Measurements from ENCODE around the gene CYP20A1. TPM values are rescaled to one million over a fixed set of nuclear protein-coding genes. Genes with fewer than 3 reads are reported as not detected.

The CYP20A1 gene
- total and polyA plus RNA-seq, 9 of the 15 experiments (the other 6 are each of a cell fraction or from before 2014, with no cell fraction given) = 10.3 to 31.7 (median 12.4) TPM

GRCh38 chr2:203238704-203239526 is at the start of gene CYP20A1 (continued):
- TF ChIP-seq ZNF518B (CRISPR knock-in tag; IDR thresholded peaks at IDR 0.05) (no peak), CXXC5 (CRISPR knock-in tag; IDR thresholded peaks at IDR 0.05) (peak; percentile 86), EP400 (IDR thresholded peaks at IDR 0.05) (peak; percentile 97), RFX1 (IDR thresholded peaks at IDR 0.05) (no peak), ATF1 (CRISPR knock-in tag; IDR thresholded peaks at IDR 0.05) (no peak), ATF1 (tag; IDR thresholded peaks at IDR 0.05) (peak; percentile 79), RBFOX2 (IDR thresholded peaks at IDR 0.05; ENCODE audit: low read depth, low read length) (peak; percentile 97), CHD2 (IDR thresholded peaks at IDR 0.05; ENCODE audit: low read depth, low read length) (no peak), HMGXB4 (CRISPR knock-in tag; IDR thresholded peaks at IDR 0.05) (peak; percentile 42; the same call in 1 of the 2 replicates), CHCHD3 (CRISPR knock-in tag; IDR thresholded peaks at IDR 0.05) (no peak), PURB (CRISPR knock-in tag; IDR thresholded peaks at IDR 0.05; ENCODE audit: low read depth) (no peak), STAG1 (CRISPR knock-in tag; IDR thresholded peaks at IDR 0.05; ENCODE audit: borderline replicate concordance) (no peak), EZH2 (IDR thresholded peaks at IDR 0.05; ENCODE audit: borderline replicate concordance, low read depth, low read length) (no peak), ZBTB17 (CRISPR knock-in tag; IDR thresholded peaks at IDR 0.05) (peak; percentile 100), PHF8 (IDR thresholded peaks at IDR 0.05; ENCODE audit: borderline replicate concordance, low read length) (peak; percentile 94)
- TF ChIP-seq, protein P1, sequence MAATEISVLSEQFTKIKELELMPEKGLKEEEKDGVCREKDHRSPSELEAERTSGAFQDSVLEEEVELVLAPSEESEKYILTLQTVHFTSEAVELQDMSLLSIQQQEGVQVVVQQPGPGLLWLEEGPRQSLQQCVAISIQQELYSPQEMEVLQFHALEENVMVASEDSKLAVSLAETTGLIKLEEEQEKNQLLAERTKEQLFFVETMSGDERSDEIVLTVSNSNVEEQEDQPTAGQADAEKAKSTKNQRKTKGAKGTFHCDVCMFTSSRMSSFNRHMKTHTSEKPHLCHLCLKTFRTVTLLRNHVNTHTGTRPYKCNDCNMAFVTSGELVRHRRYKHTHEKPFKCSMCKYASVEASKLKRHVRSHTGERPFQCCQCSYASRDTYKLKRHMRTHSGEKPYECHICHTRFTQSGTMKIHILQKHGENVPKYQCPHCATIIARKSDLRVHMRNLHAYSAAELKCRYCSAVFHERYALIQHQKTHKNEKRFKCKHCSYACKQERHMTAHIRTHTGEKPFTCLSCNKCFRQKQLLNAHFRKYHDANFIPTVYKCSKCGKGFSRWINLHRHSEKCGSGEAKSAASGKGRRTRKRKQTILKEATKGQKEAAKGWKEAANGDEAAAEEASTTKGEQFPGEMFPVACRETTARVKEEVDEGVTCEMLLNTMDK (IDR thresholded peaks at IDR 0.05; ENCODE audit: borderline replicate concordance, insufficient read depth, low read depth, low read length, poor library complexity, severe bottlenecking) = peak; percentile 80
- TF ChIP-seq, protein P2, sequence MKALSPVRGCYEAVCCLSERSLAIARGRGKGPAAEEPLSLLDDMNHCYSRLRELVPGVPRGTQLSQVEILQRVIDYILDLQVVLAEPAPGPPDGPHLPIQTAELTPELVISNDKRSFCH (CRISPR knock-in tag; IDR thresholded peaks at IDR 0.05) = no peak
- TF ChIP-seq, protein P2 (tag; IDR thresholded peaks at IDR 0.05) = 0 out of 2 replicates have a peak, but pooled peaks have one; percentile 31

Measured in K562 (cell line).